H9 (cell line): ENCODE data around the gene GAPT. TPM values are rescaled to one million over a fixed set of nuclear protein-coding genes. Genes with fewer than 3 reads are reported as not detected.
A peak's percentile ranks its signal among the peaks of the same experiment; 100 is the strongest.

ENCODE experiments used
- DNase-seq: peaks from one replicate; pipeline ENCODE4 v3.0.0-alpha.2; 2017
- H2AFZ ChIP-seq: one replicate; pipeline ENCODE4 v1.6.1; 2013; ENCODE audit warnings: mild to moderate bottlenecking, low read length, control low read depth, moderate library complexity
- H2AK5ac ChIP-seq: 2 replicates; pipeline ENCODE4 v1.6.1; 2013; ENCODE audit warnings: low read length, control low read depth, mixed read lengths; ENCODE audit not compliant: insufficient read length
- H2BK120ac ChIP-seq: one replicate; pipeline ENCODE4 v1.6.1; 2013; ENCODE audit warnings: low read depth, mild to moderate bottlenecking, low read length, control low read depth, inconsistent platforms; ENCODE audit not compliant: poor library complexity, severe bottlenecking
- H2BK12ac ChIP-seq: 2 replicates; pipeline ENCODE4 v1.6.1; 2013; ENCODE audit warnings: low read length, control low read depth, mixed read lengths, low read depth; ENCODE audit not compliant: insufficient read length
- H2BK15ac ChIP-seq: 2 replicates; pipeline ENCODE4 v1.6.1; 2013; ENCODE audit warnings: low read depth, low read length, control low read depth
- H2BK20ac ChIP-seq: one replicate; pipeline ENCODE4 v1.6.1; 2013; ENCODE audit warnings: low read depth, mild to moderate bottlenecking, low read length, control low read depth, inconsistent platforms; ENCODE audit not compliant: poor library complexity, severe bottlenecking
- H2BK5ac ChIP-seq: 2 replicates; pipeline ENCODE4 v1.6.1; 2013; ENCODE audit warnings: low read length, control low read depth, mixed read lengths; ENCODE audit not compliant: insufficient read length
- H3K14ac ChIP-seq: 2 replicates; pipeline ENCODE4 v1.6.1; 2013; ENCODE audit warnings: low read length, control low read depth; ENCODE audit not compliant: insufficient read depth
- H3K18ac ChIP-seq: 2 replicates; pipeline ENCODE4 v1.6.1; 2013; ENCODE audit warnings: low read depth, mild to moderate bottlenecking, mixed read lengths, low read length, control low read depth; ENCODE audit not compliant: insufficient read length
- H3K23ac ChIP-seq: 2 replicates; pipeline ENCODE4 v1.6.1; 2013; ENCODE audit warnings: low read length, control low read depth, mixed read lengths, low read depth; ENCODE audit not compliant: insufficient read length
- H3K23me2 ChIP-seq: 2 replicates; pipeline ENCODE4 v1.6.1; 2013; ENCODE audit warnings: low read depth, mild to moderate bottlenecking, mixed read lengths, low read length, control low read depth; ENCODE audit not compliant: insufficient read length, poor library complexity, severe bottlenecking
- H3K27ac ChIP-seq: 2 replicates; pipeline ENCODE4 v1.5.1; 2013; ENCODE audit warnings: low read length, control low read depth, mixed read lengths, low read depth; ENCODE audit not compliant: insufficient read length
- H3K27me3 ChIP-seq: 2 replicates; pipeline ENCODE4 v1.6.1; 2013; ENCODE audit warnings: low read length, control low read depth, inconsistent platforms; ENCODE audit not compliant: insufficient read depth
- H3K4ac ChIP-seq: 2 replicates; pipeline ENCODE4 v1.6.1; 2013; ENCODE audit warnings: low read depth, mild to moderate bottlenecking, control low read depth, inconsistent platforms, low read length, moderate library complexity
- H3K4me1 ChIP-seq: 2 replicates; pipeline ENCODE4 v1.6.1; 2013; ENCODE audit warnings: low read length, control low read depth, inconsistent platforms; ENCODE audit not compliant: insufficient read depth
- H3K4me2 ChIP-seq: 2 replicates; pipeline ENCODE4 v1.6.1; 2013; ENCODE audit warnings: low read length, control low read depth, mixed read lengths; ENCODE audit not compliant: insufficient read length, insufficient read depth
- H3K56ac ChIP-seq: 2 replicates; pipeline ENCODE4 v1.6.1; 2013; ENCODE audit warnings: low read depth, mild to moderate bottlenecking, mixed read lengths, low read length, control low read depth; ENCODE audit not compliant: insufficient read length
- H3K79me1 ChIP-seq: 2 replicates; pipeline ENCODE4 v1.6.1; 2013; ENCODE audit warnings: low read depth, mild to moderate bottlenecking, moderate library complexity, low read length, control low read depth, inconsistent platforms; ENCODE audit not compliant: insufficient read depth, poor library complexity, severe bottlenecking
- H3K79me2 ChIP-seq: 2 replicates; pipeline ENCODE4 v1.6.1; 2013; ENCODE audit warnings: low read length, control low read depth, inconsistent platforms; ENCODE audit not compliant: insufficient read depth
- H3K9ac ChIP-seq: 2 replicates; pipeline ENCODE4 v1.6.1; 2013; ENCODE audit warnings: low read length, control low read depth, mixed read lengths; ENCODE audit not compliant: insufficient read length; ENCODE audit errors: extremely low read depth
- H3K9me3 ChIP-seq: one replicate; pipeline ENCODE4 v1.6.1; 2013; ENCODE audit warnings: low read depth, low read length, inconsistent platforms; ENCODE audit not compliant: control insufficient read depth
- H3T11ph ChIP-seq: one replicate; pipeline ENCODE4 v1.6.1; 2013; ENCODE audit warnings: mild to moderate bottlenecking, low read length, control low read depth, inconsistent platforms
- H4K20me1 ChIP-seq: one replicate; pipeline ENCODE4 v1.6.1; 2013; ENCODE audit not compliant: control insufficient read depth, insufficient read length, insufficient read depth
- H4K5ac ChIP-seq: 2 replicates; pipeline ENCODE4 v1.6.1; 2013; ENCODE audit warnings: low read depth, mild to moderate bottlenecking, mixed read lengths, low read length, control low read depth; ENCODE audit not compliant: insufficient read length
- H4K8ac ChIP-seq: replicated peaks from 2 replicates; pipeline ENCODE4 v1.6.1; 2013; ENCODE audit warnings: low read length, control low read depth, mixed read lengths, low read depth; ENCODE audit not compliant: insufficient read length
- H4K91ac ChIP-seq: 2 replicates; pipeline ENCODE4 v1.6.1; 2013; ENCODE audit warnings: low read depth, mild to moderate bottlenecking, moderate library complexity, mixed read lengths, low read length, control low read depth; ENCODE audit not compliant: insufficient read length
- H3K27ac Mint-ChIP-seq, 3 experiments: 2 replicates in 2 of 3; 3 replicates in 1 of 3; pipeline ENCODE4 v1.8.0; 2020 to 2021; ENCODE audit warnings: mixed read lengths in 3 of 3, mild to moderate bottlenecking in 1 of 3, moderate library complexity in 1 of 3
- H3K27me3 Mint-ChIP-seq: 2 replicates; pipeline ENCODE4 v1.8.0; 2021; ENCODE audit warnings: low read depth, mild to moderate bottlenecking, moderate library complexity, mixed read lengths
- H3K36me3 Mint-ChIP-seq, 3 experiments: 2 replicates in 2 of 3; 3 replicates in 1 of 3; pipeline ENCODE4 v1.8.0; 2020 to 2021; ENCODE audit warnings: low read depth in 3 of 3, mixed read lengths in 3 of 3; ENCODE audit not compliant: insufficient read depth in 1 of 3
- H3K4me1 Mint-ChIP-seq, 2 experiments: 2 replicates each; pipeline ENCODE4 v1.8.0; 2020; ENCODE audit warnings: mixed read lengths in 2 of 2
- H3K4me3 Mint-ChIP-seq, 2 experiments: 2 replicates in 1 of 2; 3 replicates in 1 of 2; pipeline ENCODE4 v1.8.0; 2020 to 2021; ENCODE audit warnings: mild to moderate bottlenecking in 2 of 2, mixed read lengths in 2 of 2, moderate library complexity in 1 of 2
- H3K9me3 Mint-ChIP-seq, 2 experiments: 2 replicates in 1 of 2; 3 replicates in 1 of 2; pipeline ENCODE4 v1.8.0; 2020; ENCODE audit warnings: mild to moderate bottlenecking in 2 of 2, mixed read lengths in 2 of 2, moderate library complexity in 1 of 2
- CTCF ChIP-seq: fragments of 200-600 bp; sonication (generic); conservative IDR thresholded peaks from 3 replicates; pipeline ENCODE4 v1.8.0; 2021; ENCODE audit warnings: antibody characterized with exemption, mild to moderate bottlenecking
- WGBS: extraction: QIAGEN DNeasy Blood & Tissue Kit; methylation state at CpG from one replicate; pipeline ENCODE4 v1.1.7; 2013; ENCODE audit warnings: missing lambda C conversion rate, low lambda C conversion rate, mixed read lengths; ENCODE audit not compliant: insufficient read length; ENCODE audit errors: extremely low coverage; 5-methylcytosine and 5-hydroxymethylcytosine counted together
- total RNA-seq: library from RNA; stranded (reverse); gene quantifications from 2 replicates; pipeline ENCODE4 v1.2.1, GENCODE V29; 2021

Gene GAPT
- total RNA-seq, 1 experiment from 2014 or later: not detected

GRCh38 chr5:58451732-58452565 is 39.3 kb upstream of the GAPT start:
- no peak overlapping the region for H4K91ac ChIP-seq
- no peaks in the 10 kb centered on the region for H3K4me1 ChIP-seq
- H2BK5ac ChIP-seq: no peak overlapping the region
- H3K18ac ChIP-seq: no peak overlapping the region
- no peak overlapping the region for H3K4me2 ChIP-seq
- H2BK120ac ChIP-seq: no peak overlapping the region
- H3K36me3 Mint-ChIP-seq: peaks cover 3 to 37% (median 32%) of the 10 kb centered on the region in 3 experiments; a peak in 6 of 7 replicates
- WGBS: 100% methylated on average over 2 of the region's 8 CpGs
- H2BK15ac ChIP-seq: no peak overlapping the region
- no peak for TF ChIP-seq CTCF
- no peak overlapping the region for H2AK5ac ChIP-seq
- no peak overlapping the region for H4K8ac ChIP-seq
- H2AFZ ChIP-seq: no peak overlapping the region
- no peaks in the 10 kb centered on the region for H3K27me3 ChIP-seq
- H3K27ac Mint-ChIP-seq: peak overlapping the region in 1 of 3 experiments; percentile 17; a peak in 2 of 7 replicates
- H3T11ph ChIP-seq: no peak overlapping the region
- no peak overlapping the region for H2BK12ac ChIP-seq
- no peaks in the 10 kb centered on the region for H3K9me3 Mint-ChIP-seq
- no peak overlapping the region for H3K27ac ChIP-seq
- no peaks in the 10 kb centered on the region for H3K23me2 ChIP-seq
- no peak overlapping the region for H3K9ac ChIP-seq
- H4K5ac ChIP-seq: no peak overlapping the region
- H4K20me1 ChIP-seq: no peaks in the 10 kb centered on the region
- no peak overlapping the region for H2BK20ac ChIP-seq
- no peak overlapping the region for H3K4me3 Mint-ChIP-seq
- no peak overlapping the region for H3K23ac ChIP-seq
- no peak overlapping the region for H3K14ac ChIP-seq
- H3K4ac ChIP-seq: no peak overlapping the region
- H3K56ac ChIP-seq: no peak overlapping the region
- no peaks in the 10 kb centered on the region for H3K79me2 ChIP-seq
- no peaks in the 10 kb centered on the region for H3K27me3 Mint-ChIP-seq
- H3K4me1 Mint-ChIP-seq: peaks cover 3 to 5% of the 10 kb centered on the region in 2 experiments; a peak in 3 of 4 replicates
- H3K9me3 ChIP-seq: no peaks in the 10 kb centered on the region
- DNase-seq: no peak
- H3K79me1 ChIP-seq: no peaks in the 10 kb centered on the region
